BE2C (cell line): ENCODE measurements around the gene FBXW11.

Experiments
- DNase-seq: peaks from one replicate; pipeline ENCODE4 v3.0.0-alpha.2; 2020
- H3K27me3 ChIP-seq: fragments of 250-450 bp; sonication (Bioruptor Pico); 2 replicates; pipeline ENCODE4 v1.5.1; 2020; ENCODE audit warnings: mild to moderate bottlenecking
- H3K36me3 ChIP-seq: fragments of 250-450 bp; sonication (Bioruptor Pico); 2 replicates; pipeline ENCODE4 v1.5.1; 2020; ENCODE audit warnings: mild to moderate bottlenecking
- H3K4me1 ChIP-seq: fragments of 250-450 bp; sonication (Bioruptor Pico); 2 replicates; pipeline ENCODE4 v1.5.1; 2020
- H3K4me3 ChIP-seq: 2 replicates; pipeline ENCODE4 v1.5.1; 2011; ENCODE audit warnings: low read depth, low read length
- H3K9me3 ChIP-seq: fragments of 250-450 bp; sonication (Bioruptor Pico); 2 replicates; pipeline ENCODE4 v1.5.1; 2020
- TF ChIP-seq, protein P1 (sequence below): IDR thresholded peaks from 2 replicates; pipeline ENCODE4 v1.5.1; 2012; ENCODE audit warnings: mild to moderate bottlenecking, low read depth, low read length

Gene FBXW11

DNA sequence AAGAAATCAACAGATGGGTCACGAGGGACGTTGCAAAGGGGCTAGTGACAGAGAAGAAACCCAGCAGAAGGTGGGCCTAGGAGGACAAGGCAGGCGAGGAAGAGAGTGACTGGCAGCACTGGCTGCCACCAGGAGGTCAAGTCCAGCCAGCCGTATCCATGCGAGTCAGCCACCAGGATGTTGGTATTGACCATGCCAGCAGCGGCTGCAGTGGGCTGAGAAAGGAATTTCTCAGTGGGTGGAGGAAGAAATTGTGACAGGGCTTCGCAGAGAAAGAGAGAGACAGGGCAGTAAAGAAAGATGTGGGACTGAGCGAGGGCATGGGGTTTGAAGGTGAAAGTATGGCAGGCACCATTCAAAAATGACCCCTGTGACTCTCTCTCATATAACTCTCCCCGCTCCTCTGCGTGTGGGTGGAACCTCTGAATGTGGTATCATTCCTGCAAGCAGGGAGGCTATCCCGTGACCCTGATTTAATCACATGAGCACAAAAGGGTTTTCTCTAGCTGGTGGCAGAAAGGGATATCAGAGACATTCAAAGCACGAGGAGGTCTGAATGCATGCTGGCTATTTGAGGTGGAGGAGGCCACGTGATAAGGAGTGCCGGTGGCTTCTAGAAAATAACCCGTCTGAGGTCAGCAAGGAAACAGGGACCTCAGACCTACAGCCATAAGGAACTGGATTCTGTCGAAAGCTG, 45.4 kb upstream of the FBXW11 start:
- Histone ChIP-seq H3K4me1 (peaks cover 6% of the 10 kb centered on the region; the same call in 1 of the 2 replicates), H3K4me3 (no peak overlapping the region), H3K36me3 (no peaks in the 10 kb centered on the region), H3K9me3 (no peaks in the 10 kb centered on the region), H3K27me3 (no peaks in the 10 kb centered on the region)
- TF ChIP-seq, protein P1, sequence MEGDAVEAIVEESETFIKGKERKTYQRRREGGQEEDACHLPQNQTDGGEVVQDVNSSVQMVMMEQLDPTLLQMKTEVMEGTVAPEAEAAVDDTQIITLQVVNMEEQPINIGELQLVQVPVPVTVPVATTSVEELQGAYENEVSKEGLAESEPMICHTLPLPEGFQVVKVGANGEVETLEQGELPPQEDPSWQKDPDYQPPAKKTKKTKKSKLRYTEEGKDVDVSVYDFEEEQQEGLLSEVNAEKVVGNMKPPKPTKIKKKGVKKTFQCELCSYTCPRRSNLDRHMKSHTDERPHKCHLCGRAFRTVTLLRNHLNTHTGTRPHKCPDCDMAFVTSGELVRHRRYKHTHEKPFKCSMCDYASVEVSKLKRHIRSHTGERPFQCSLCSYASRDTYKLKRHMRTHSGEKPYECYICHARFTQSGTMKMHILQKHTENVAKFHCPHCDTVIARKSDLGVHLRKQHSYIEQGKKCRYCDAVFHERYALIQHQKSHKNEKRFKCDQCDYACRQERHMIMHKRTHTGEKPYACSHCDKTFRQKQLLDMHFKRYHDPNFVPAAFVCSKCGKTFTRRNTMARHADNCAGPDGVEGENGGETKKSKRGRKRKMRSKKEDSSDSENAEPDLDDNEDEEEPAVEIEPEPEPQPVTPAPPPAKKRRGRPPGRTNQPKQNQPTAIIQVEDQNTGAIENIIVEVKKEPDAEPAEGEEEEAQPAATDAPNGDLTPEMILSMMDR, result no peak
- DNase-seq, result no peak

DNA sequence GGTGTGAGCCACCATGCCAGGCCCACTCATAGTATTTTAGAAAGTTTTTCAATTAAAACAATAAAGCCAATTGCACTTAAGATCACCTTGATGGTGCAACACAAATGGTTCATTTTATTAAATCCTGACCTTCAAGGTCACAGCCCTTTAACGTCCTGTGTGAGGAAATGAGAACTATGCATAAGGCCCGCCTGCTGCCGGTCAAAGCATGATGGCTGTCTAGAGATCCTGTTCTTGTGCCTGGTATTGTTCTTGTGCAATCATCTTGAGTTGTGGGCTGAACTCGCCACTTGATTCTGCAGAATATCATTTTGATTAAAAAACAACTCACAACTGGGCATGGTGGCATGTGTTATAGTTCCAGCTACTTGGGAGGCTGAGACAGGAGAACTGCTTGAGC, 43.6 kb upstream of the FBXW11 start:
- Histone ChIP-seq H3K9me3 (no peaks in the 10 kb centered on the region), H3K27me3 (no peaks in the 10 kb centered on the region), H3K4me3 (no peak overlapping the region), H3K36me3 (no peaks in the 10 kb centered on the region), H3K4me1 (peaks cover 6% of the 10 kb centered on the region; the same call in 1 of the 2 replicates)
- no peak for DNase-seq
- TF ChIP-seq, protein P1, result no peak

DNA sequence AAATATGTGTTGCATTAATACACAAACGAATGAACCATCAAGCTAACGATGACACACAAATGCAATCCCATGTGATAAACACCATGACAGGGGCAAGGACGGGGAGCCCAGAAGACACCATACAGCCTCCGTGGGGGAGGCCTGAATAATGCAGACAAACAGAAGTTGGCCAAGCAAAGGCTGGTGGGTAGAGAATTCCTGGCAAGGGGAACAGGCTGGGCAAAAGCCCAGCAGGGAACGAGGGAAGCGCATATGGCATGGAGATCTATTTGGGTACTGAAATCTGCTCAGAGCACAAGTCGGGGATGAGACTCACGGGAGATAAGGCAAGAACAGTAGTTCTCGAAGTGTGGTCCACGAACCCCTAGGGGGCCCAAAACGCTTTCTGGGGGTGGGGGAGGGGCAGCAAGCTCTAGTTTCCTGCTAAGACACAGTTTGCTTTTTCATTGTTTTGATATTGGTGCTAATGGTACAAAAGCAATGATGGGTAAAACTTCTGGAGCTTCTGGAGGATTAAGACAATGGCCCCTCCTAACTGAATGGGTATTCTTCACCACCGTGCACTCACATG, 42.9 kb upstream of the FBXW11 start:
- Histone ChIP-seq H3K4me1 (peaks cover 6% of the 10 kb centered on the region; the same call in 1 of the 2 replicates), H3K27me3 (no peaks in the 10 kb centered on the region), H3K36me3 (no peaks in the 10 kb centered on the region), H3K9me3 (no peaks in the 10 kb centered on the region), H3K4me3 (no peak overlapping the region)
- TF ChIP-seq, protein P1, result no peak
- DNase-seq, result no peak

DNA sequence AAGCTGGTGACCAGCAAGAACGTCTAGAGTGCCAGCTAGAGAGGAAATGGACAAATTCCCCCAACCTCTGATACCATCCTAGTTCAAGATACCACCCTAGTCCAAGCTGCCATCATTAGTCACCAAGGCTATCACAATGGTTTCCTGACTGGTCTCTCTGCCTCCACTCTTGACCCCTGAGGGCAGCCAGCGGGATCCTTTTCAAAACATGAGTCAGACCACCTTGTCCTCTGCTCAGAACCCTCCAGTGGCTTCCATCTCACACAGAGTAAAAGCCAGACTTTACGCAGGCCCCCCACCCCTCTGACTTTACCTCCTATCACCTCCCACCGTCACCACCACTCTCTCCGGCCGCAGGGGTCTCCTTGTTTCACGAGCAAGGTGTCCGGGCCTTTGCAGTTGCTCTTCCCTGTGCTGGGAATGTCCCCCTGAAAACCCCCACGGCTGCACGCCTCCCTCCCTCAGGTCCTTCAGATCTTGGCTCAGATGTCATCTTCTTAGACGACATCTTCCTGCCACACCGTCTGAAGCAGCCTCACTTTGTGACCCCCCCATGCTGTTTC, 42.2 kb upstream of the FBXW11 start:
- Histone ChIP-seq H3K27me3 (no peaks in the 10 kb centered on the region), H3K4me3 (no peak overlapping the region), H3K4me1 (peaks cover 6% of the 10 kb centered on the region; the same call in 1 of the 2 replicates), H3K9me3 (no peaks in the 10 kb centered on the region), H3K36me3 (no peaks in the 10 kb centered on the region)
- TF ChIP-seq, protein P1, result no peak
- DNase-seq, result no peak

DNA sequence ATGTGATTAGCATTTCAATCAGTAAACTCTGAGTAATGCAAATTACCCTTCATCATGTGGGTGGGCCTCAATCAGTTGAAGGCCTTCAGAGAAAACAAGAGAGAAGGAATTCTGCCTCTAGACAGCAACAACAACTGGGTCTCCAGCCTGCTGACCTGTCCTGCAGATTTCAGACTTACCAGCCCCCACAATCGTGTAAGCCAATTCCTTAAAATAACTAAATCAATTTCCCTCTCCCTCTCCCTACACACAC, 41.7 kb upstream of the FBXW11 start:
- H3K27me3 ChIP-seq, result no peaks in the 10 kb centered on the region
- TF ChIP-seq, protein P1, result no peak
- H3K36me3 ChIP-seq, result no peaks in the 10 kb centered on the region
- H3K9me3 ChIP-seq, result no peaks in the 10 kb centered on the region
- no peak overlapping the region for H3K4me3 ChIP-seq
- peaks cover 6% of the 10 kb centered on the region; the same call in 1 of the 2 replicates for H3K4me1 ChIP-seq
- no peak for DNase-seq

DNA sequence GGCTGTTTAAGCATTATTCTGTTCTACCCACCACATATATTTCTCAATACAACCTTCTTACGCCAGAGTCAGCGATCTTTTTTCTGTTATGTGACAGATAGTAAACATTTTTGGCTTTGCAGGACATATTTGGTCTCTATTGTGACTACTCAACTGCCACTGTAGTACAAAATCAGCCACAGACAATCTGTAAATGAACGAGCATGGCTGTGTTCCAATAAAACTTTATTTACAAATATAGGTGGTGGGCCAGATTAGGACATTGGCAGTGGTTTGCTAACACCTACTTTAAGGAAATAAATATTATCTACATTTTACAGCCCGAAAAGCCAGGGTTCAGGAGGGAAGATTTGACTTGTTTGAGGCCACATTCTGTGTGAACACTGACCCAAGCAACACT, 40.2 kb upstream of the FBXW11 start:
- TF ChIP-seq, protein P1, result no peak
- H3K36me3 ChIP-seq, result no peaks in the 10 kb centered on the region

More for the DNA sequence above, 40.2 kb upstream of the FBXW11 start:
- no peak overlapping the region for H3K4me3 ChIP-seq
- DNase-seq, result no peak
- H3K9me3 ChIP-seq, result no peaks in the 10 kb centered on the region
- no peaks in the 10 kb centered on the region for H3K27me3 ChIP-seq
- peaks cover 6% of the 10 kb centered on the region; the same call in 1 of the 2 replicates for H3K4me1 ChIP-seq
